Activated naive CD4-positive, alpha-beta T cell treated with anti-CD3 and anti-CD28 coated beads, Interleukin-2, amount 50 U/mL, for 24 hours (primary cell): ENCODE measurements around the gene CRBN.

Experiments
- H3K27ac Mint-ChIP-seq: one replicate; pipeline ENCODE4 v1.8.0; 2021; ENCODE audit warnings: mild to moderate bottlenecking, mixed read lengths
- H3K27me3 Mint-ChIP-seq: one replicate; pipeline ENCODE4 v1.8.0; 2021; ENCODE audit warnings: mixed read lengths
- H3K36me3 Mint-ChIP-seq: one replicate; pipeline ENCODE4 v1.8.0; 2021; ENCODE audit warnings: mixed read lengths
- H3K4me1 Mint-ChIP-seq: one replicate; pipeline ENCODE4 v1.8.0; 2021; ENCODE audit warnings: mixed read lengths
- H3K4me3 Mint-ChIP-seq: one replicate; pipeline ENCODE4 v1.8.0; 2021; ENCODE audit warnings: mild to moderate bottlenecking, mixed read lengths
- H3K9me3 Mint-ChIP-seq: one replicate; pipeline ENCODE4 v1.8.0; 2021; ENCODE audit warnings: mixed read lengths

The CRBN gene

GRCh38 chr3:3189102-3189727 is 9.7 kb upstream of the CRBN start:
- H3K27ac Mint-ChIP-seq, result peak overlapping the region; percentile 57

GRCh38 chr3:3184876-3185275 is 5.4 kb upstream of the CRBN start:
- Mint-ChIP-seq H3K4me1 (peaks cover 17% of the 10 kb centered on the region), H3K36me3 (peaks cover 3% of the 10 kb centered on the region), H3K4me3 (no peak overlapping the region), H3K27ac (no peak overlapping the region), H3K27me3 (no peaks in the 10 kb centered on the region), H3K9me3 (peaks cover 8% of the 10 kb centered on the region)

More at GRCh38 chr3:3189102-3189727, 9.7 kb upstream of the CRBN start:
- H3K9me3 Mint-ChIP-seq, result peaks cover 8% of the 10 kb centered on the region
- no peaks in the 10 kb centered on the region for H3K27me3 Mint-ChIP-seq
- peaks cover 47% of the 10 kb centered on the region for H3K4me1 Mint-ChIP-seq
- H3K36me3 Mint-ChIP-seq, result peaks cover 3% of the 10 kb centered on the region
- H3K4me3 Mint-ChIP-seq, result no peak overlapping the region

- peaks cover 41% of the 10 kb centered on the region for H3K4me1 Mint-ChIP-seq
- no peaks in the 10 kb centered on the region for H3K27me3 Mint-ChIP-seq
- no peak overlapping the region for H3K27ac Mint-ChIP-seq
- H3K9me3 Mint-ChIP-seq, result no peaks in the 10 kb centered on the region
- H3K36me3 Mint-ChIP-seq, result peaks cover 4% of the 10 kb centered on the region
- no peak overlapping the region for H3K4me3 Mint-ChIP-seq
These were observed 965 bp upstream of the CRBN start for GRCh38 chr3:3180456-3180855.

- no peaks in the 10 kb centered on the region for H3K27me3 Mint-ChIP-seq
- peak overlapping the region; percentile 92 for H3K27ac Mint-ChIP-seq
- peaks cover 57% of the 10 kb centered on the region for H3K4me1 Mint-ChIP-seq
- no peaks in the 10 kb centered on the region for H3K9me3 Mint-ChIP-seq
- peak overlapping the region; percentile 94 for H3K4me3 Mint-ChIP-seq
- peaks cover 10% of the 10 kb centered on the region for H3K36me3 Mint-ChIP-seq
These were observed 778 bp downstream of the CRBN start for GRCh38 chr3:3178498-3179328.

GRCh38 chr3:3177861-3178497 is 1.5 kb downstream of the CRBN start:
- peaks cover 64% of the 10 kb centered on the region for H3K4me1 Mint-ChIP-seq
- peaks cover 15% of the 10 kb centered on the region for H3K36me3 Mint-ChIP-seq
- H3K27ac Mint-ChIP-seq, result peak overlapping the region; percentile 92
- no peaks in the 10 kb centered on the region for H3K9me3 Mint-ChIP-seq
- no peaks in the 10 kb centered on the region for H3K27me3 Mint-ChIP-seq
- peak overlapping the region; percentile 94 for H3K4me3 Mint-ChIP-seq

GRCh38 chr3:3172627-3173026 is 6.9 kb downstream of the CRBN start:
- Mint-ChIP-seq H3K27ac (peak overlapping the region; percentile 85), H3K4me3 (peak overlapping the region; percentile 77), H3K36me3 (peaks cover 22% of the 10 kb centered on the region), H3K4me1 (peaks cover 74% of the 10 kb centered on the region), H3K9me3 (no peaks in the 10 kb centered on the region), H3K27me3 (no peaks in the 10 kb centered on the region)

- no peaks in the 10 kb centered on the region for H3K9me3 Mint-ChIP-seq
- peak overlapping the region; percentile 54 for H3K4me3 Mint-ChIP-seq
- H3K27me3 Mint-ChIP-seq, result no peaks in the 10 kb centered on the region
- peak overlapping the region; percentile 91 for H3K27ac Mint-ChIP-seq
- peaks cover 72% of the 10 kb centered on the region for H3K4me1 Mint-ChIP-seq
- H3K36me3 Mint-ChIP-seq, result peaks cover 24% of the 10 kb centered on the region
These were observed 8.5 kb downstream of the CRBN start for GRCh38 chr3:3170998-3171397.

- H3K4me3 Mint-ChIP-seq, result no peak overlapping the region
- H3K27me3 Mint-ChIP-seq, result no peaks in the 10 kb centered on the region
- peaks cover 69% of the 10 kb centered on the region for H3K4me1 Mint-ChIP-seq
- no peaks in the 10 kb centered on the region for H3K9me3 Mint-ChIP-seq
- peaks cover 19% of the 10 kb centered on the region for H3K36me3 Mint-ChIP-seq
- peak overlapping the region; percentile 46 for H3K27ac Mint-ChIP-seq
These were observed 13.8 kb downstream of the CRBN start for GRCh38 chr3:3165650-3166049.

GRCh38 chr3:3165241-3165640 is 14.2 kb downstream of the CRBN start:
- no peaks in the 10 kb centered on the region for H3K27me3 Mint-ChIP-seq
- H3K9me3 Mint-ChIP-seq, result no peaks in the 10 kb centered on the region
- H3K36me3 Mint-ChIP-seq, result peaks cover 19% of the 10 kb centered on the region
- peak overlapping the region; percentile 71 for H3K27ac Mint-ChIP-seq
- H3K4me3 Mint-ChIP-seq, result no peak overlapping the region
- H3K4me1 Mint-ChIP-seq, result peaks cover 69% of the 10 kb centered on the region

GRCh38 chr3:3160826-3161225 is 18.7 kb downstream of the CRBN start:
- no peaks in the 10 kb centered on the region for H3K27me3 Mint-ChIP-seq
- peaks cover 25% of the 10 kb centered on the region for H3K36me3 Mint-ChIP-seq
- H3K4me1 Mint-ChIP-seq, result peaks cover 79% of the 10 kb centered on the region
- no peak overlapping the region for H3K4me3 Mint-ChIP-seq
- peak overlapping the region; percentile 19 for H3K27ac Mint-ChIP-seq
- H3K9me3 Mint-ChIP-seq, result no peaks in the 10 kb centered on the region

GRCh38 chr3:3157484-3157883 is 22.0 kb downstream of the CRBN start:
- H3K36me3 Mint-ChIP-seq, result peaks cover 21% of the 10 kb centered on the region
- peak overlapping the region; percentile 57 for H3K27ac Mint-ChIP-seq
- H3K4me1 Mint-ChIP-seq, result peaks cover 65% of the 10 kb centered on the region
- H3K4me3 Mint-ChIP-seq, result no peak overlapping the region
- H3K9me3 Mint-ChIP-seq, result no peaks in the 10 kb centered on the region
- H3K27me3 Mint-ChIP-seq, result no peaks in the 10 kb centered on the region

GRCh38 chr3:3154879-3155610 is 24.4 kb downstream of the CRBN start:
- Mint-ChIP-seq H3K4me1 (peaks cover 66% of the 10 kb centered on the region), H3K36me3 (peaks cover 25% of the 10 kb centered on the region), H3K4me3 (peak overlapping the region; percentile 9), H3K9me3 (no peaks in the 10 kb centered on the region), H3K27ac (peak overlapping the region; percentile 1), H3K27me3 (no peaks in the 10 kb centered on the region)

GRCh38 chr3:3151513-3151912 is 28.0 kb downstream of the CRBN start:
- H3K4me3 Mint-ChIP-seq, result no peak overlapping the region
- H3K27ac Mint-ChIP-seq, result peak overlapping the region; percentile 12
- H3K27me3 Mint-ChIP-seq, result no peaks in the 10 kb centered on the region
- peaks cover 14% of the 10 kb centered on the region for H3K36me3 Mint-ChIP-seq
- H3K9me3 Mint-ChIP-seq, result no peaks in the 10 kb centered on the region
- H3K4me1 Mint-ChIP-seq, result peaks cover 47% of the 10 kb centered on the region

GRCh38 chr3:3149560-3149959 is 29.9 kb downstream of the CRBN start:
- Mint-ChIP-seq H3K27ac (no peak overlapping the region), H3K36me3 (peaks cover 21% of the 10 kb centered on the region)

GRCh38 chr3:3145831-3146230 is 33.7 kb downstream of the CRBN start:
- H3K36me3 Mint-ChIP-seq, result peaks cover 25% of the 10 kb centered on the region
- H3K27me3 Mint-ChIP-seq, result no peaks in the 10 kb centered on the region
- H3K9me3 Mint-ChIP-seq, result no peaks in the 10 kb centered on the region
- H3K27ac Mint-ChIP-seq, result no peak overlapping the region
- H3K4me3 Mint-ChIP-seq, result no peak overlapping the region
- peaks cover 33% of the 10 kb centered on the region for H3K4me1 Mint-ChIP-seq

More at GRCh38 chr3:3149560-3149959, 29.9 kb downstream of the CRBN start:
- Mint-ChIP-seq H3K4me1 (peaks cover 44% of the 10 kb centered on the region), H3K9me3 (no peaks in the 10 kb centered on the region), H3K4me3 (no peak overlapping the region), H3K27me3 (no peaks in the 10 kb centered on the region)
